ENCODE data around the gene GALNTL6.

- TF ChIP-seq FOS (IDR thresholded peaks at IDR 0.05; ENCODE audit: low read depth, low read length) (no peak), CHD1 (IDR thresholded peaks at IDR 0.05; ENCODE audit: low read depth, low read length) (no peak), SMC3 (IDR thresholded peaks at IDR 0.05; ENCODE audit: low read depth, low read length) (no peak), CEBPB (IDR thresholded peaks at IDR 0.05; ENCODE audit: low read depth, low read length) (no peak), CTCF (conservative IDR thresholded peaks at IDR 0.05; ENCODE audit: low read depth, low read length) (no peak), RFX5 (IDR thresholded peaks at IDR 0.05; ENCODE audit: low read depth, low read length) (no peak), RAD21 (IDR thresholded peaks at IDR 0.05; ENCODE audit: low read length) (no peak), POLR2A (IDR thresholded peaks at IDR 0.05; ENCODE audit: low read depth, low read length) (no peak), MAFK (IDR thresholded peaks at IDR 0.05; ENCODE audit: low read depth, low read length) (no peak), USF2 (IDR thresholded peaks at IDR 0.05; ENCODE audit: low read depth, low read length) (no peak)
These were observed 1179.6 kb downstream of the GALNTL6 start for GRCh38 chr4:172992648-172993378.
